ENCODE data around the gene ANKFN1.

The ANKFN1 gene

DNA sequence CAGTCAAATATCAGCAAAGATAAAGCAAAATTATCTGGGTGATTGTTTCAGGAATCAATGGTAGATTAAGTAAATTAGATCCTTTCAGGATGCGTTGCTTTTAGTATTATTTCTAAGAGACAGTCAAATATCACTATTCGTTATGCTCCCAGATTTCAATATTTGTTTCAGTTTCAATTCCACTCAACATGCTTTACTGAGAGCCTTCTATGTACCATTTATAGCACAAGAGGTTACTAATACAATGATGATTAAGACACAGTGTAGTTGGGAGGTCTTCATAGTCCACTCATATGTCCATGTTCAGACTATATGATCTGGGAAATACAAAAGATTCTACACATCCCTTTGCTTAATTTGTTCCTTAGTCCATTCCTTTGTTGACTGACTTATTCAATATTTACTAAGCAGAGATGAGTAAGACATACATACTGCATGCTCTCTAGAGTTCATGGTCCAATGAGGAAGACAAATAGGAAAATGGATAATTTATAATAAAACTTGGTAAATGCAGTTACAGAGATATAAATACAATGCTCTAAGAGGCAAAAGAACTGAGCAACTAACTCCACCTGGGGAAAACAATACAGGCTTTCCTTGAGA lies 352.0 kb downstream of the ANKFN1 start:
- no peak for DNase-seq (ENCODE audit: low read depth in 2 of 2)

DNA sequence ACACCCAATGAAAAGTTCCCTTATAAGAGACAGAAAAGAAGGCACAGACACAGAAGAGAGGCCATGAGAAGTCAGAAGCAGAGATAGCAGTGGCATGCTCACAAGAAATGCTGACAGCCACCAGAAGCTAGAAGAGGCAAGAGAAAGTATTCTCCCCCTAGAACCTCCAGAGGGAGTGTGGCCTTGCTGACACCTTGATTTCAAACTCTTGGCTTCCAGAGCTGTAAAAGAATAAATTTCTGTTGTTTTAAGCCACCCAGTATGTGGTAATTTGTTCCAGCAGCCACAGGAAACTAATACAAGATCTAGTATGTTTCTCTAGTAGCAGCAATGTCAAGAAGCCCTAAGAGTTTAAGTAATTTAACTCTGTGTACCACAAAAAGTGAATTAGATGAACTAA lies 353.1 kb downstream of the ANKFN1 start:
- DNase-seq (ENCODE audit: low read depth in 2 of 2), result no peak

DNA sequence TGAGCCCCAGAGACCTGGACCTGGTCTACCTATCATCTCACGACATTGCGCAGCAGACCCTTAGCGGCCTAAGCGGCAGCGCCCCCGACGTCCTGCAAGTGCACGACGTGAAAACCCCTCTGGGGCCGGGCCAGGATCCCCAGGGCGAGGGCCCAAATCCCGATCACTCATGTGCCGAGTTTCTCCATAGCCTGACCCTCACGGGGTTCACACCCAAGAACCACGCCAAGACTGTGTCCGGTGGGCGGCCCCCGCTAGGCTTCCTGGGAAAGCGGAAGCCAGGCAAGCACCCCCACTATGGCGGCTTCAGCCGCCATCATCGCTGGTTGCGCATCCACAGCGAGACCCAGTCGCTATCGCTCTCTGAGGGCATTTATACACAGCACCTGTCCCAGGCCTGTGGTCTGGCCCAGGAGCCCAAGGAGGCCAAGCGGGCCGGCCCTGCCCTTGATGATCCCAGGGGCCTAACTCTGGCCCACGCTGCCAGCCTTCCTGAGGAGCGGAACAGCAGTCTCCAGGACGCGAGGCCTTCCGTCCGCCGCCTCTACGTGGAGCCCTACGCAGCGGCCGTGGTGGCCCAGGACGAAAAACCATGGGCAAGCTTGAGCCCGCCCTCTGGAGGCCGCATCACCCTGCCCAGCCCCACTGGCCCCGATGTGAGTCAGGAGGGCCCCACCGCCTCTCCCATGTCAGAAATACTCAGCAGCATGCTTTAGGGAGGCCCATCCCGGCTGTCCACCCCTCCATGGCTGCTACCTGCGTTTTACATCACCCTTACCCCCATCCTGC lies 357.5 kb downstream of the ANKFN1 start:
- no peak for DNase-seq (ENCODE audit: low read depth in 2 of 2)

DNA sequence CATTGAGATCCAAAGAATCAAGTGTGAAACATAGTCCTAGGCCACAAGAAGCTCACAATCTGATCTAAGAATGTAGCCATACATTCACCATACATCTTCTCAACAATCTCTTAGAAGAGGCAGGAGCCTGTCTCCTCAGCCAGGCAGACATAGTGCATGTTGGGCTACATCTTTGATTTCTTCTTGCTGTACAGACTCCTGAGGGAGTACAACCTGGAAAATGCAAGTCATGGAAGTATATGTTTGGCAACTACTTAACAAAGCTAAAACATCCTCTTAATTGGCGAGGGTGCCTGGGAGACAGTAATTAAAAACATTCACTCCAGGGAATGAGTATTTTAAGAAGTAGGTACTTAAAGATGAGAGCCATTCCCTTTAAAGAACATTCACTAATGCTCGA lies 361.0 kb downstream of the ANKFN1 start:
- DNase-seq (ENCODE audit: low read depth in 2 of 2), result no peak

DNA sequence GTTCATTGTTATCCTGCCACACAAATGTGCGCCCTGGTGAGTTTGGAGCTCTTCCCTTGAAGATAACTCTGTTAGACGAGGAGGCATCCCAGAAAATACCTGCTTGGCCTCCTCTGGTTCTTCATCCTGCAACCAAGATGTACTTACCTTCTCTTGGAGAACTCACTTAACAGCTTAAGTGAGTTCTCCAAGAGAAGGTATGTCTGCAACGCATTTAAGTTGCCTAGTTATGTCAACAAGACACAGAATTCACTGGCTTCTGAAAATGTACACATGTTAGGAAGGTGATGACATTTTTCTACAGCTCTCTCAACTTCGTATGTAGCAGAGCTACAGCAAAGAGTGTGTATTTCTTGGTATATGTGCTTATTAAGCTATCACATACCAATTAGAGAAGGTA lies 361.6 kb downstream of the ANKFN1 start:
- no peak for DNase-seq (ENCODE audit: low read depth in 2 of 2)

DNA sequence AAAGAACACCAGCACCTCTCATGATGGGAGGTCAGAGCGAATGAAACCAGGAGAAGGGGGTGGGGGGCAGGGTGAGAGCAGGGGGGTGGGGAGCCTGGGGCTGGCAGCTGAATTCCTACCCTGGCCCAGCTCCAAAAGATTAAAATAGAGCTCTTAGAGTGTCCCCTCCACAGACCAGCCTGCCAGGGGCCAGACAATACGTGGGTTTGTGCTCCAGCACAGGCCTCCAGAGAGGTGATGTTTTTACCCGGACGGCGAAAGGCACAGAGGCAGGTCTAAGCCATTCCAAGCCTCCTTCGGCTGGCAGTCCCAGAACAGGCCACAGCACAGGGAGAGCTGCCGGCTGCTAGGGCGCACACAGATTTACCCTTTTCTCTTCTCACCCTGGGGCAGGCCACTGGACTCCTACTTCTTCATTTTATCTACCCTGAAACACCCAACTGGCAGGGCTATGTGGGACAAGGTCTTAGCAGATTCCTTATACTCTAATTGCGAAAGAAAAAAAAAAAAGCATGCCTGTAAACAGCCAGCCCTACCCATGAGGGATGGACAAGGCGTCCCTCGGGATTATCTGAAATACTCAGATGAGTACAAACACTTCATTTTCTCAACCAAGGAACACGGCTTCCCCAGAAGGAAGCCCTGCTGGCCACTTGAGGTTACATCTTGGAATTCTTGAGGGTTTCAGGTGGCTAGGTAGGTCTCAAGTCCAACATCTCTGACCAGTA lies 368.3 kb downstream of the ANKFN1 start:
- DNase-seq (ENCODE audit: low read depth in 2 of 2), result no peak

DNA sequence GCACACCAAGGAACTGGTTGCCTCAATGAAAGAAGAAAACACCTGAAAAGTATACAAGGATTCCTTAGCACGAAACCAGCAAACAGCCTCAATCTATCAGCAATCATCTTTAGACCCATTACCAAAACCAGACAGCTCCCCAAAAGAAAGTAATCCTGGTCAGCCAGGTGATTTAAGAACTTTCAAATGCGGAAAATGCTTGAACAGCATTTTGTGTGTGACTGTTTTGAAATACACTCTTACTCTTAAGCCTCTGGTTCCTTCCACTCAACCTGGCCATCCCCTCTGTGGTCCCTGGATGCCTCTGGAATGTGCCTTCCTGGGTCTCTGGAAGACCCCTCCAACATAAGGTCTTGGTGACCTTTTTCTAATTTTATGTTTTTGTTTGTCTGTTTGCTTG lies 369.8 kb downstream of the ANKFN1 start:
- no peak for DNase-seq (ENCODE audit: low read depth in 2 of 2)

DNA sequence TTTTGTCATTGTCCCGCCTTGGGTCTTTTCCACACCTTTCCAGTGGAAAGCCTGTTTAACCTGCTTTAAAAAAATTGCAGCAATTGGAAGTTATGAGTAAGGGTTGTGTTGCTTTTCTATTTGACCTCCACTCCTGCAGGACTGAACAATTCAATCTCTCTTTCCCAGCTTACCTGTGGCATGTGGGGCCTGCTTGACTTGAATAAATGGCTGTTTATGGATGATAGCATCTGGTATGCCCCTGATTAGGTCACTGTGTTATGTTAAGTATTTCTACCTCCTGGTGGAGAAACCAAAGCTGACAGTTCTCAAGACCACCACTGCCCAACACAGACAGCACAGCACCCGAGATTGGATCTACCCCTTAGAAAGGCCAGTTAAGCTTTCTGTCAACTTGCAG lies 375.4 kb downstream of the ANKFN1 start:
- no peak for DNase-seq (ENCODE audit: low read depth in 2 of 2)

DNA sequence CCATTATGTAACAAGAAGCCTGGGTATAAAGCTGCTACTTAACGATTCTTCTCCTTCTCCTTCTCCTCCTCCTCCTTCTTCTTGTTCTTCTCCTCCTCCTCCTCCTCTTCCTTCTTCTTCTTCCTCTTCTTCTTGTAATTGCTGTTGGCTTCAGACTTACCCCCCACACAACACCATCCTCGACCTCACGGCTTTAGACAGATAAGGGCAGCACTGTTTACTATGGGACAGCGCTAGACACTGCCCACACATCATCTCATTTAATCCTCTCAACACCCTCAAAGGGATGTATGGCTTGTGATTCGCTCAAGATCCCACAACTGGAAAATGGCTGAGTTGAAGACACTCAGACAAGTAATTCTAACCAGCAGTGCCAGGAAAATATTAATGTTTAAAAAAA lies 379.7 kb downstream of the ANKFN1 start:
- DNase-seq (ENCODE audit: low read depth in 2 of 2), result no peak

DNA sequence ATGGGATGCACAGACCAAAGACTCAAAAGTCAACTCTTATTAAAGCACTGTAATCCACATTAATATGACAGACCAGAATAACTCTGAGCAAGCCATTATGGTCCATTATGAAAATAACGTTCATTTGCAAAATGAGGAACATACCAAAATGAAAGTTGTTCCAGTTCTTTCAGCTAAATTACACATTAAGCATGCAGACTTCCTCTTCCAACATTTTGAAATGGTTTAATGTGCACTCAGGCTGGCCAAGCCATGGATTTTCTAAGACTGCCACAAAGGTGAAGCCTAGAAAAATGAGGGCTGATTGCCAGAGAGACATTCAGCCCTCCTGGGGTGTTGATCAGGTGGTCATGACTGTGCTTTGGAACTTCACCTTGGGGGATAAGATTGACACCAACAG lies 383.5 kb downstream of the ANKFN1 start:
- DNase-seq (ENCODE audit: low read depth in 2 of 2), result no peak

DNA sequence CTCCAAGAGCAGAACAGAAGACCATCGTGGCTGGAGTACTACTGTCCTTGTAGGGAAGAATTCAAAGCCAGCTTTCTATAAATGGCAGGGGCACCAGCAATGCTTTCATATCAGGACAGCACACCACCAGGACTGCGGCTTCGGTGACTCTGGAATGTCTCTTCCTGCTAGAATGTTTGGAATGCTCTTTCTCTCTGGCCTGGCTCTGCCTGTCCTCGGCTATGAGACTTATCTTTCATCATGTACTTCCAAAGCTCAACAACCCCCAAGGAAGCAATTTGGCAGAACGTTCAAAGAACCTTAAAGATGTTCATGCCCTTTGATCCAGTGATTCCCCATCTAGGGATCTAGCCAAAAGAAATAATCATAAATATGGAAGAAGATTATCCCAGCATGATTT lies 387.6 kb downstream of the ANKFN1 start:
- no peak for DNase-seq (ENCODE audit: low read depth in 2 of 2)

DNA sequence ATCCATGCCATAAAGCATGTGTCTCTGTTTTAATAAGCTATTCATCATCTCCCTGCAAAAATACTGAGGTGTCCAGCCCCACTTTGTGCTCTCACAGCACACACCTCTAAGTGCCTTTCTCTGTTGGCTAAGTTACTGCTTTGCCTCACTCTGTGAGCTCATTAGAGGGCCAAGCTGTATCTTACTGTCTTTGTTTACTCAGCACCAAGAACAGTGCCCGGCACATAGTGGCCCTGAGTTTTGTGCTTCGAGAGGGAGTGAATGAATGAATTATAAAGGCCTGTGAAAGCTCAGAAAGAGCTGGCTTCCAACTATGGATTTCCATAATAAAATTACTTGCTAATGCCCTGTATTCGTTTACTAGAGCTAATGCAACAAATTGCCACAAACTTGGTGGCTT lies 390.0 kb downstream of the ANKFN1 start:
- no peak for DNase-seq (ENCODE audit: low read depth in 2 of 2)

DNA sequence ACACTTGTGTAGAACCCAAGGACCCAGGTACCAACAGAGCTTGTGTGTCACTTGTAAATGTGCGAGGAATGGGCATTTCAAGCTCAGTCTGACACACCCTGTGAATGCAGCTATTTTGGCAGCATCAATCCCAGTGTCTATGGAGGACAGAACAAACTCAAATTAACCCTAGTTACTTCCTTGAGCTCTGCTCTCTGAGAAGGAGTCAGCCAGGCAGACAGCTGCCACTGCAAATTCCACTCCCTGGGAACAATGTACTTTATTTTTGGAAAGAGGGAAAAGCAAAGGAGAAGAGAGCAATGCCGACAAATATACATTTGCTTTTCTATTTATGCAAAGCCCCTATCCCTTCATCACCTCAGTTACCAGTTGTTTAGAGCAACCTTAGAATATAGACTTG lies 391.8 kb downstream of the ANKFN1 start:
- DNase-seq (ENCODE audit: low read depth in 2 of 2), result no peak

DNA sequence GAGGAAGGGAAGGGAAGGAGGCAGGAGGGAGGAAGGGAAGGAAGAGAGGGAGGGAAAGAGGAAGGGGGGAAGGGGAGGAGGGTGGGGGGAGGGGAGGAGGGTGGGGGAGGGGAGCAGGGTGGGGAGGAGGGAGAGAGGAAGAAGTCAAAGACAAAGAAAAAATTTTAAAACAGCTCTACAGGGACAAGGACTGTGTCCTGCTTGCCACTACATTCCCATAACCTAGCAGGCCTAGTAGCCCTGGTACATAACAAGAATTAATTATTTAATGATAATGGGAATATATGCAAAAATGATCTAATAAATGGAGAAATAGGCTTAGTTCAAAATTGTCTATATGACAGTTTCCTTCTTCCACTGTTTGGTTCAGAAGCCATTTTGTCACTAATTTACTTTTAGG lies 392.7 kb downstream of the ANKFN1 start:
- no peak for DNase-seq (ENCODE audit: low read depth in 2 of 2)

DNA sequence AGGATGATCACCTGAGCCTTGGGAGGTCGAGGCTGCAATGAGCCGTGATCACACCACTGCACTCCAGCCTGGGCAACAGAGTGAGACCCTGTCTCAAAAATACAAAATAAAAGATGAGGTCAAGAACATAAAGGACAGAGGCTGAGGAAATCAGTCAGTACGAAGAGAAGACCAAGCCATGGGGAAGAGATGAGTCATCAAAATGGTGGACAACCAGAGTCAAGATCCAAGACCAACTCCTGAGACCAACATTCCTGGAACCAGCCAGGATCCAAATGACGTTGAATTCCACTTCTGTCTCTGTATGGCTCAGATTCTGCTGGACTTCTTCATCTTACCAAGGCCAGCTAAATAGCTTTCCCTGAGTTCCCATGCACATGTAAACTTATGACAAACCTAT lies 395.4 kb downstream of the ANKFN1 start:
- no peak for DNase-seq (ENCODE audit: low read depth in 2 of 2)

DNA sequence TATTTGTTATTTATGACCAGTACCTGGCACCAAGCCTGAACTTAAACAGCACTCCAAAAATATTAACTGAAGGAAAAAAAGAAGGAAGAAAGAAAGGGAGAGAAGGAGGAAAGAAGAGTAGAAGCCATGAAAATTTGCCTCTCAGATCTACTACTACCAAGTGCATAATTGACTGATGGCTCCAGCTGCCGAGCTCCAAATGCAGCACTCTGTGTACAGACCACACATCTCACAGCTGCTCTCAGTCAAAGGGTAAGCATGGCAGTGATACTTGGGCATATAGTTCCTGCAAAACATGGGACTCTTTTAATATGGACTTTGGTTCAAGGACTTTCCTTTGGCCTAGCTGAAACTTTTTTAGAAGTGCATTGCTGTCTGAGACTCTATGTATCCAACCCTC lies 396.2 kb downstream of the ANKFN1 start:
- no peak for DNase-seq (ENCODE audit: low read depth in 2 of 2)

DNA sequence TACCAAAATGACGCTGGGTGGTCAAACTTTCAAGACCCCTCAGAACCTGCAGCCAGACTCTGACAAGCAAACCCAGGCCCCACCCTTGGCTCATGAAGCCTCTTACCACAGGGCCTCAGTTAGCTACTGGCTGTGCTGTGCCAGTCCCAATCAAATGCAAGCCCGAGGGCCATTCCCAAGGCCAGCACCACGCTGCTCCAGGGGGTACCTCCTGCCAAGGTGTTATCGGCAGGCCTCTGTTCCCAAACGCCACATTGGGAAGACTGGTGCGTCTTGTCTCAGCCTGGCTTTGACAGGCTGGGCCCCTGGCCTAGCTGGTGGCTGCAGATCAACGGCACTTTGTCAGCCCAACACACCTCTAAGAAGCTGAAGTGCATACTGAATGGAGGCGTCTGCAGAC lies 404.4 kb downstream of the ANKFN1 start:
- no peak for DNase-seq (ENCODE audit: low read depth in 2 of 2)

DNA sequence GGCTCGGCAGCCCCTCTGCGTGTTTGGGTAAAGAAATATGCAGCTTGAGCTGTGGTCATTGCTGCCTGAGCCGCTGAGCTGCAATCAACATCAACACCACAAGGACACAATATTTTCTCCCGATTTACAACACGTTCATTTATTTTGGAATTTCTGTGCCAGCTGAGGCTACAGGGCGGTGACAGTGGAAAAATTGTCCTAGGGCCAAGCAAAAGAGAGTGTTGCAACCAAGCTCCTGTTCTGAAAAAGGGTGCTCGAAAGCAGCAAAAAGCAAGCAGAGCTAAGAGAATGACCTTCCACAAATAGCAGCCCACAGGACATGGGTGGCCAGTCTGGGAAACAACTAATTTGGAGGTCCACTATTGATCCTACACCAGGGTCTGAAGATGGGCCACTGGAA lies 404.8 kb downstream of the ANKFN1 start:
- DNase-seq (ENCODE audit: low read depth in 2 of 2), result no peak
